GM12872 (cell line): Measurements from ENCODE around the gene CALN1.

Source experiments
- CTCF ChIP-seq: IDR thresholded peaks from 3 replicates; pipeline ENCODE4 v1.5.1; 2011; ENCODE audit warnings: low read depth, mild to moderate bottlenecking, low read length, moderate library complexity; ENCODE audit not compliant: insufficient read depth

CALN1 gene

GRCh38 chr7:71937840-71938371, 474.2 kb downstream of the CALN1 start:
- no peak for TF ChIP-seq CTCF

- TF ChIP-seq CTCF = no peak
Observed at GRCh38 chr7:71935674-71936073, 476.5 kb downstream of the CALN1 start.

GRCh38 chr7:71933426-71933825, 478.7 kb downstream of the CALN1 start:
- no peak for TF ChIP-seq CTCF

GRCh38 chr7:71925663-71926062, 486.5 kb downstream of the CALN1 start:
- TF ChIP-seq CTCF = no peak

GRCh38 chr7:71912476-71912875, 499.7 kb downstream of the CALN1 start:
- TF ChIP-seq CTCF = no peak

- no peak for TF ChIP-seq CTCF
Observed at GRCh38 chr7:71911051-71911450, 501.1 kb downstream of the CALN1 start.

- TF ChIP-seq CTCF = no peak
Observed at GRCh38 chr7:71905821-71906220, 506.3 kb downstream of the CALN1 start.
